Measurements from ENCODE around the gene KLHL29. TPM values are rescaled to one million over a fixed set of nuclear protein-coding genes. Genes with fewer than 3 reads are reported as not detected.

Gene KLHL29
- total RNA-seq, 1 experiment from 2014 or later: 3.8 TPM

DNA sequence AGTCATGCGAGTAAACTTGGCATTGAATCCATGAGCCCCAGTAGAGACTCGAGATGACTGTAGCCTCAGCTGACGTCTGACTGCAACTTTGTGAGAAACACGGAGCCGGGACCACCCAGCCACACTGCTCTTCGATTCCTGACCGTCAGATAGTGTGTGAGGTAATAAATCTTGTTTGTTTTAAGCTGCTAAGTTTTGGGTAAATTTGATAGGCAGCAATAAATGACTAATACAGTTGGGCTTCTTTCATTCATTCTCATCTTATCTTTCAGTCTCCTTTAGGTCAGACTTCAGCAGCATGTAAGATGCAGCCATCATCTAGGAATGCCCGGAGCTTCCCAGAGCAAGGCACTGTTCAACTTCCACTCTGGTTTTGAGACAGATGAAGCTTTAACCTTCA lies 8.0 kb upstream of the KLHL29 start:
- DNase-seq: no peak
- Histone ChIP-seq H3K27ac (ENCODE audit: low read length) (no peak overlapping the region), H3K36me3 (ENCODE audit: insufficient read depth, low read length) (no peaks in the 10 kb centered on the region), H4K20me1 (ENCODE audit: insufficient read depth, low read depth, low read length) (no peaks in the 10 kb centered on the region), H3K9me3 (ENCODE audit: low read length) (no peaks in the 10 kb centered on the region), H3K9me2 (replicated peaks; ENCODE audit: insufficient read depth, low read length) (no peaks in the 10 kb centered on the region), H3K4me1 (ENCODE audit: low read length) (peaks cover 75% of the 10 kb centered on the region), H3K9ac (ENCODE audit: low read length) (no peak overlapping the region), H2AFZ (ENCODE audit: low read length) (no peak overlapping the region), H3K27me3 (ENCODE audit: low read length) (no peaks in the 10 kb centered on the region), H3K4me2 (ENCODE audit: low read depth, low read length, poor library complexity, severe bottlenecking) (no peak overlapping the region), H3K4me3 (ENCODE audit: low read length) (no peak overlapping the region), H3K79me2 (ENCODE audit: low read length) (no peaks in the 10 kb centered on the region)

GRCh38 chr2:23377771-23378170 lies 7.2 kb upstream of the KLHL29 start:
- Histone ChIP-seq H2AFZ (ENCODE audit: low read length) (no peak overlapping the region), H3K4me2 (ENCODE audit: low read depth, low read length, poor library complexity, severe bottlenecking) (peak overlapping the region; percentile 85), H3K4me1 (ENCODE audit: low read length) (peaks cover 73% of the 10 kb centered on the region)

GRCh38 chr2:23378496-23378895 lies 6.5 kb upstream of the KLHL29 start:
- Histone ChIP-seq H3K4me3 (ENCODE audit: low read length) (peak overlapping the region; percentile 63), H2AFZ (ENCODE audit: low read length) (no peak overlapping the region), H3K9ac (ENCODE audit: low read length) (no peak overlapping the region), H3K9me3 (ENCODE audit: low read length) (no peaks in the 10 kb centered on the region), H3K79me2 (ENCODE audit: low read length) (no peaks in the 10 kb centered on the region), H3K4me1 (ENCODE audit: low read length) (peaks cover 68% of the 10 kb centered on the region), H4K20me1 (ENCODE audit: insufficient read depth, low read depth, low read length) (no peaks in the 10 kb centered on the region), H3K4me2 (ENCODE audit: low read depth, low read length, poor library complexity, severe bottlenecking) (peak overlapping the region; percentile 85), H3K27ac (ENCODE audit: low read length) (peak overlapping the region; percentile 93), H3K27me3 (ENCODE audit: low read length) (no peaks in the 10 kb centered on the region), H3K9me2 (replicated peaks; ENCODE audit: insufficient read depth, low read length) (no peaks in the 10 kb centered on the region), H3K36me3 (ENCODE audit: insufficient read depth, low read length) (no peaks in the 10 kb centered on the region)
- no peak for DNase-seq

More at GRCh38 chr2:23377771-23378170, 7.2 kb upstream of the KLHL29 start:
- Histone ChIP-seq H3K9me2 (replicated peaks; ENCODE audit: insufficient read depth, low read length) (no peaks in the 10 kb centered on the region), H3K27me3 (ENCODE audit: low read length) (no peaks in the 10 kb centered on the region), H3K9ac (ENCODE audit: low read length) (no peak overlapping the region), H4K20me1 (ENCODE audit: insufficient read depth, low read depth, low read length) (no peaks in the 10 kb centered on the region), H3K9me3 (ENCODE audit: low read length) (no peaks in the 10 kb centered on the region), H3K36me3 (ENCODE audit: insufficient read depth, low read length) (no peaks in the 10 kb centered on the region), H3K79me2 (ENCODE audit: low read length) (no peaks in the 10 kb centered on the region), H3K4me3 (ENCODE audit: low read length) (peak overlapping the region; percentile 63; the same call in 1 of the 2 replicates), H3K27ac (ENCODE audit: low read length) (peak overlapping the region; percentile 93; the same call in 1 of the 2 replicates)
- DNase-seq: no peak

- Histone ChIP-seq H3K4me2 (ENCODE audit: low read depth, low read length, poor library complexity, severe bottlenecking) (peak overlapping the region; percentile 85), H3K4me3 (ENCODE audit: low read length) (peak overlapping the region; percentile 63), H3K27me3 (ENCODE audit: low read length) (no peaks in the 10 kb centered on the region), H2AFZ (ENCODE audit: low read length) (no peak overlapping the region; the same call in 1 of the 2 replicates), H3K9me3 (ENCODE audit: low read length) (no peaks in the 10 kb centered on the region), H3K79me2 (ENCODE audit: low read length) (no peaks in the 10 kb centered on the region), H3K9me2 (replicated peaks; ENCODE audit: insufficient read depth, low read length) (no peaks in the 10 kb centered on the region), H3K36me3 (ENCODE audit: insufficient read depth, low read length) (no peaks in the 10 kb centered on the region), H4K20me1 (ENCODE audit: insufficient read depth, low read depth, low read length) (no peaks in the 10 kb centered on the region), H3K9ac (ENCODE audit: low read length) (peak overlapping the region; percentile 65), H3K27ac (ENCODE audit: low read length) (peak overlapping the region; percentile 93), H3K4me1 (ENCODE audit: low read length) (peaks cover 68% of the 10 kb centered on the region)
- DNase-seq: peak; percentile 85
Measured at GRCh38 chr2:23379220-23379695, 5.7 kb upstream of the KLHL29 start.

DNA sequence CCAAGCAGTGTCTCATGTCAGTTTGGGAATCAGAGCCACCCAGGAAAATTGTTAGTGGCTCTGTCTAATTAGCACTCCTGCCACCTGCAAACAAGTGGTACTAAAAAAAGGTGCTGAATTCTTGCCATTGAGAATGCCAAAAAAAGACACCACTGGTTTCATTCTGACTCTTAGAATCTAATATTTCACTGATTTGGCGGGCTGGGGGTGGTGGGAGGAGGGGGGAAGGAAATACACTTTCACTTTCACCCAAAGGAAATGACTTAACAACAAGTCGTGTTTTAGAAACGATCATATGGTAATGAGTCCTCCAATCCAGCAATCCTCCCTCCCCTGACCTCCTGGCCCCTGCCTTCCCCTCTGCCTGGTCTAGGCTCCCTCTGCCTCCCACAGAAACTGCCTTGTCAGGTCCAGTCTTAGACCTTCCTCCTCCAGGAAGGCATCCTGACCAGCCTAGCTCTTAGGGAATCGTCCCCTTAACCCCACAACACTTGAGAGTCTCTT lies 4.4 kb upstream of the KLHL29 start:
- H3K4me3 ChIP-seq (ENCODE audit: low read length): peak overlapping the region; percentile 63
- H3K4me2 ChIP-seq (ENCODE audit: low read depth, low read length, poor library complexity, severe bottlenecking): peak overlapping the region; percentile 85
- H3K4me1 ChIP-seq (ENCODE audit: low read length): peaks cover 61% of the 10 kb centered on the region
- no peaks in the 10 kb centered on the region for H3K79me2 ChIP-seq (ENCODE audit: low read length)
- no peaks in the 10 kb centered on the region for H3K27me3 ChIP-seq (ENCODE audit: low read length)
- peak overlapping the region; percentile 28; the same call in 1 of the 2 replicates for H2AFZ ChIP-seq (ENCODE audit: low read length)
- H3K36me3 ChIP-seq (ENCODE audit: insufficient read depth, low read length): no peaks in the 10 kb centered on the region
- peak overlapping the region; percentile 65 for H3K9ac ChIP-seq (ENCODE audit: low read length)
- no peaks in the 10 kb centered on the region for H4K20me1 ChIP-seq (ENCODE audit: insufficient read depth, low read depth, low read length)
- H3K9me3 ChIP-seq (ENCODE audit: low read length): no peaks in the 10 kb centered on the region
- H3K27ac ChIP-seq (ENCODE audit: low read length): peak overlapping the region; percentile 93; the same call in 1 of the 2 replicates
- no peaks in the 10 kb centered on the region for H3K9me2 ChIP-seq (replicated peaks; ENCODE audit: insufficient read depth, low read length)
- DNase-seq: no peak

- DNase-seq: peak; percentile 62
- peak overlapping the region; percentile 12; the same call in 1 of the 2 replicates for H3K27ac ChIP-seq (ENCODE audit: low read length)
- peak overlapping the region; percentile 85 for H3K4me2 ChIP-seq (ENCODE audit: low read depth, low read length, poor library complexity, severe bottlenecking)
- no peaks in the 10 kb centered on the region for H3K9me3 ChIP-seq (ENCODE audit: low read length)
- H3K9me2 ChIP-seq (replicated peaks; ENCODE audit: insufficient read depth, low read length): no peaks in the 10 kb centered on the region
- H3K9ac ChIP-seq (ENCODE audit: low read length): peak overlapping the region; percentile 65
- H3K79me2 ChIP-seq (ENCODE audit: low read length): no peaks in the 10 kb centered on the region
- peak overlapping the region; percentile 28; the same call in 1 of the 2 replicates for H2AFZ ChIP-seq (ENCODE audit: low read length)
- H4K20me1 ChIP-seq (ENCODE audit: insufficient read depth, low read depth, low read length): 0 out of 2 replicates have a peak, but pooled peaks cover 2% of the 10 kb centered on the region
- peak overlapping the region; percentile 63 for H3K4me3 ChIP-seq (ENCODE audit: low read length)
- no peaks in the 10 kb centered on the region for H3K36me3 ChIP-seq (ENCODE audit: insufficient read depth, low read length)
- peaks cover 61% of the 10 kb centered on the region for H3K4me1 ChIP-seq (ENCODE audit: low read length)
- no peaks in the 10 kb centered on the region for H3K27me3 ChIP-seq (ENCODE audit: low read length)
Measured at GRCh38 chr2:23381084-23381483, 3.9 kb upstream of the KLHL29 start.

GRCh38 chr2:23381485-23381884 lies 3.5 kb upstream of the KLHL29 start:
- Histone ChIP-seq H3K79me2 (ENCODE audit: low read length) (no peaks in the 10 kb centered on the region), H3K4me1 (ENCODE audit: low read length) (peaks cover 65% of the 10 kb centered on the region), H3K4me2 (ENCODE audit: low read depth, low read length, poor library complexity, severe bottlenecking) (peak overlapping the region; percentile 85), H3K4me3 (ENCODE audit: low read length) (no peak overlapping the region), H3K9me3 (ENCODE audit: low read length) (no peaks in the 10 kb centered on the region), H3K36me3 (ENCODE audit: insufficient read depth, low read length) (no peaks in the 10 kb centered on the region), H2AFZ (ENCODE audit: low read length) (0 out of 2 replicates have a peak overlapping the region, but pooled peaks have one; percentile 28), H3K9me2 (replicated peaks; ENCODE audit: insufficient read depth, low read length) (no peaks in the 10 kb centered on the region), H3K9ac (ENCODE audit: low read length) (no peak overlapping the region), H3K27ac (ENCODE audit: low read length) (no peak overlapping the region), H4K20me1 (ENCODE audit: insufficient read depth, low read depth, low read length) (0 out of 2 replicates have a peak, but pooled peaks cover 6% of the 10 kb centered on the region), H3K27me3 (ENCODE audit: low read length) (no peaks in the 10 kb centered on the region)
- DNase-seq: no peak

- Histone ChIP-seq H3K79me2 (ENCODE audit: low read length) (no peaks in the 10 kb centered on the region), H2AFZ (ENCODE audit: low read length) (no peak overlapping the region), H4K20me1 (ENCODE audit: insufficient read depth, low read depth, low read length) (peaks cover 8% of the 10 kb centered on the region; the same call in 1 of the 2 replicates), H3K9me2 (replicated peaks; ENCODE audit: insufficient read depth, low read length) (no peaks in the 10 kb centered on the region), H3K9me3 (ENCODE audit: low read length) (no peaks in the 10 kb centered on the region), H3K4me2 (ENCODE audit: low read depth, low read length, poor library complexity, severe bottlenecking) (no peak overlapping the region), H3K36me3 (ENCODE audit: insufficient read depth, low read length) (no peaks in the 10 kb centered on the region), H3K4me3 (ENCODE audit: low read length) (no peak overlapping the region), H3K4me1 (ENCODE audit: low read length) (peaks cover 60% of the 10 kb centered on the region), H3K27me3 (ENCODE audit: low read length) (no peaks in the 10 kb centered on the region), H3K27ac (ENCODE audit: low read length) (no peak overlapping the region), H3K9ac (ENCODE audit: low read length) (no peak overlapping the region)
- DNase-seq: no peak
Measured at GRCh38 chr2:23383100-23383499, 1.9 kb upstream of the KLHL29 start.
